Stimulated activated naive CD8-positive, alpha-beta T cell treated with anti-CD3 and anti-CD28 coated beads, Interleukin-15, Interleukin-2, amounts not matched to agents 100 ng/mL and 50 ng/mL, for 24 hours (primary cell): ENCODE measurements around the gene TTLL11.
"Not testable (repeated sequence)": the region's sequence is repeated elsewhere in the genome, so short reads cannot be mapped to it uniquely, and the experiment has no call there.

Experiments
- H3K27ac Mint-ChIP-seq: one replicate; pipeline ENCODE4 v1.8.0; 2021; ENCODE audit warnings: mild to moderate bottlenecking, mixed read lengths
- H3K27me3 Mint-ChIP-seq: one replicate; pipeline ENCODE4 v1.8.0; 2021; ENCODE audit warnings: mixed read lengths
- H3K36me3 Mint-ChIP-seq: one replicate; pipeline ENCODE4 v1.8.0; 2021; ENCODE audit warnings: low read depth, mixed read lengths
- H3K4me1 Mint-ChIP-seq: one replicate; pipeline ENCODE4 v1.8.0; 2021; ENCODE audit warnings: low read depth, mixed read lengths
- H3K4me3 Mint-ChIP-seq: one replicate; pipeline ENCODE4 v1.8.0; 2021; ENCODE audit warnings: mild to moderate bottlenecking, mixed read lengths
- H3K9me3 Mint-ChIP-seq: one replicate; pipeline ENCODE4 v1.8.0; 2021; ENCODE audit warnings: mixed read lengths

TTLL11 gene

DNA sequence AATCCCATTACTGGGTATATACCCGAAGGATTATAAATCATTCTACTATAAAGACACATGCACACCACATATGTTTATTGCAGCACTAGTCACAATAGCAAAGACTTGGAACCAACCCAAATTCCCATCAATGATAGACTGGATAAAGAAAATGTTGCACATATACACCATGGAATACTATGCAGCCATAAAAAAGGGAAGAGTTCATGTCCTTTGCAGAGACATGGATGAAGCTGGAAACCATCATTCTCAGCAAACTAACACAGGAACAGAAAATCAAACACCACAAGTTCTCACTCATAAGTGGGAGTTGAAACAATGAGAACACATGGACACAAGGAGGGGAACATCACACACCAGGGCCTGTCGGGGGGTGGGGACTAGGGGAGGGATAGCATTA lies 198.7 kb downstream of the TTLL11 start:
- not testable (repeated sequence) for H3K36me3 Mint-ChIP-seq, H3K27ac Mint-ChIP-seq, H3K9me3 Mint-ChIP-seq, H3K4me1 Mint-ChIP-seq, H3K4me3 Mint-ChIP-seq, H3K27me3 Mint-ChIP-seq

DNA sequence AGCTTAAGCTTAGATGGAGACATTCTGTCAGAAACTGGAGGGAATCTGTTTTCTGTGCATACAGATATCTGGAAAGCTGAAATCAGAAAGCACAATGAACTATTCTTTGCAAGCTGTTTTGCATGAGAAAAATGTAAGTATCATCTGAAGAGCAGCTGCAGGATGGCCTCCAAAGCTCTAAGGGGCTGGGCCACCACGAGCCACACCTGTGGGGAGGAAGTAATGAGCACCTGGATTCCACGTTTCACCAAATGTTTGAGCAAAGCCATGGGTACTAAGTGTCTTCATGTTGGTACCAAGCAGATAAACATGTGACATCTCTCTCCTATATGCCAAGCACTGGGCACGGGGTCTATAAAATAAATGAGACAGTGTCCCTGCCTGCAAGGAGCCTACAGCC lies 199.3 kb downstream of the TTLL11 start:
- Mint-ChIP-seq H3K4me3 (no peak overlapping the region), H3K4me1 (peaks cover 4% of the 10 kb centered on the region), H3K36me3 (no peaks in the 10 kb centered on the region), H3K9me3 (no peaks in the 10 kb centered on the region), H3K27me3 (no peaks in the 10 kb centered on the region), H3K27ac (no peak overlapping the region)

DNA sequence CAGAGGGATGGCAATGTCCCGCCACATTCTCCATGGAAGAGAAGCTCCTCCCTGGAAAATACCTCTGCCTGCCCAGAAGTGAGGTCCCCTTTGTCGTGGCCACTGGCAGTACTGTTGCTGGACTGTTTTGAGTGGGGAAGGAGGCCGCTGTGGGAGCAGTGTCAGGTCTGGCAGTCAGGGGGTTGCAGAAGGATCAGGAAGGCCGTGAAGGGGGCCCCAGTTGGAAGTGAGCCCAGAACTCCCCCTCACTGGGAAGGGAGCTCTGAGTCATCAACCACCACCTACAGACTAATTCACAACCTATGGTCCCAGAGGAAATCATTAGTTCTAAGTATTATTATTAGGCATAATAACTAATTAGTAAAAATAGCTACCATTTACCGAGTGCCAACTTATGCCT lies 200.4 kb downstream of the TTLL11 start:
- H3K27me3 Mint-ChIP-seq, result no peaks in the 10 kb centered on the region
- H3K9me3 Mint-ChIP-seq, result no peaks in the 10 kb centered on the region
- H3K4me3 Mint-ChIP-seq, result no peak overlapping the region
- H3K36me3 Mint-ChIP-seq, result no peaks in the 10 kb centered on the region
- H3K27ac Mint-ChIP-seq, result no peak overlapping the region
- peaks cover 4% of the 10 kb centered on the region for H3K4me1 Mint-ChIP-seq

DNA sequence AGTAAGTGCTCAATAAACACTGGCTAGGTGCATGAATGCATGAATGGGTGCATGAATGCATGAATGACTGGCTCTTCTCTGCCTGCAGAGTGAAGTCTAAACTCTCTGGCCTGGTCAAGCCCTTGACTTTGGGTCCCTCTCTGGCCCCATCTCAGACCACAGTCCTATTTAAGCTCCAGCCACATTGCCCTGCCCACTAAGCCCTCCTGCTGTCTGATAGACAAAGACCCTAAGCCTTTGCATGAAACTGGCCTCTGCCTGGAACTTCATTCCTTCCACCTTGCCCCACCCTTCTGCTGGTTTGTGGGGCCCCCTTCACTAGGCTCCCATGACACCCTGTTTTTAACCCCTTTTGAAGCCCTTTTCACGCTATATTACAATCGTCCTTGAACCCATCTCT lies 202.4 kb downstream of the TTLL11 start:
- Mint-ChIP-seq H3K36me3 (no peaks in the 10 kb centered on the region), H3K9me3 (no peaks in the 10 kb centered on the region), H3K27ac (no peak overlapping the region), H3K27me3 (no peaks in the 10 kb centered on the region), H3K4me3 (no peak overlapping the region), H3K4me1 (peaks cover 12% of the 10 kb centered on the region)

DNA sequence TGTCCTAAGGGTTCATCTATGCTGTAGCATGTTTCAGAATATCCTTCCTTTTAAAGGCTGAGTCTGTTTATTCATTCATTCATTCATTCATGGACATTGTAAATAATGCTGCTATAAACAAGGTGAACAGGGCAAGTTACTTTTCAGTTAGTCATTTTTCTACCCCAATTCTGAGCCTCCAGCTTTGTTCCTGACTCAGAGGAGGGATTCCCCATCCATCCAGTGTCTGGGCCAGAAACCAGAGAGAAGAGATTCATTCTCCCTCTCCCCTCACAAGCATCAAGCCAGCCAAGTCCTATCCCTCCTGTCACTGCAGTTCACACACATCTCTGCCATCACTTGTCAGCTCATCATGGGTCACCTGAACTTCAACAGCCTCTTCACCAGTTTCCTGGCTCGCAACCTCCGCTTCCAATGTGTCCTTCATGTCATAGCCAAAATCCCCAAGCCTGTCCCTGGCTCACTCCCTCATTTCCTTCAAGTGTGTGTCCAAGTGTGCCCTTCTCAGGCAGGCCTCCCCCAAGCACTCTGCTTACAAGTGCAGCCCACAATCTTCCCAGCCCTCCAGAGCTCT lies 203.0 kb downstream of the TTLL11 start:
- H3K4me1 Mint-ChIP-seq, result peaks cover 19% of the 10 kb centered on the region
- H3K9me3 Mint-ChIP-seq, result no peaks in the 10 kb centered on the region
- peak overlapping the region; percentile 23 for H3K27ac Mint-ChIP-seq
- H3K27me3 Mint-ChIP-seq, result no peaks in the 10 kb centered on the region
- H3K4me3 Mint-ChIP-seq, result no peak overlapping the region
- H3K36me3 Mint-ChIP-seq, result no peaks in the 10 kb centered on the region

DNA sequence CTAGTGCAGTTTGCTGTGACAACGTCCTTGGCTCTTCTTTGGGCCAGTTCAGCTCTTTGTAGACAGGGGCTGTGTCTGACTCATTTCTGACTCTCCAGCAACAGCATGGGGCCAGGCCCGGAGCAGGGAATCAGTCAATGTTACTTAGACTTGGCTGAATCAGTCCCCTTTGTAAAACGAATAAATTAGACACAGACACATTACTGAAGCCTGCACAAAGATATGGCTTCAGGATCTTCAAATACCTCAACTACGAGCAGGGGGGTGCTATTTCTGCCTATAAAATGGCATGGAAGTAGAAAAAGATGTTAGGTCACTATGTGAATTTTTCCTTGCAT lies 204.7 kb downstream of the TTLL11 start:
- H3K27me3 Mint-ChIP-seq, result no peaks in the 10 kb centered on the region
- H3K36me3 Mint-ChIP-seq, result no peaks in the 10 kb centered on the region
- H3K4me3 Mint-ChIP-seq, result no peak overlapping the region
- H3K4me1 Mint-ChIP-seq, result peaks cover 23% of the 10 kb centered on the region
- no peaks in the 10 kb centered on the region for H3K9me3 Mint-ChIP-seq
- H3K27ac Mint-ChIP-seq, result no peak overlapping the region

DNA sequence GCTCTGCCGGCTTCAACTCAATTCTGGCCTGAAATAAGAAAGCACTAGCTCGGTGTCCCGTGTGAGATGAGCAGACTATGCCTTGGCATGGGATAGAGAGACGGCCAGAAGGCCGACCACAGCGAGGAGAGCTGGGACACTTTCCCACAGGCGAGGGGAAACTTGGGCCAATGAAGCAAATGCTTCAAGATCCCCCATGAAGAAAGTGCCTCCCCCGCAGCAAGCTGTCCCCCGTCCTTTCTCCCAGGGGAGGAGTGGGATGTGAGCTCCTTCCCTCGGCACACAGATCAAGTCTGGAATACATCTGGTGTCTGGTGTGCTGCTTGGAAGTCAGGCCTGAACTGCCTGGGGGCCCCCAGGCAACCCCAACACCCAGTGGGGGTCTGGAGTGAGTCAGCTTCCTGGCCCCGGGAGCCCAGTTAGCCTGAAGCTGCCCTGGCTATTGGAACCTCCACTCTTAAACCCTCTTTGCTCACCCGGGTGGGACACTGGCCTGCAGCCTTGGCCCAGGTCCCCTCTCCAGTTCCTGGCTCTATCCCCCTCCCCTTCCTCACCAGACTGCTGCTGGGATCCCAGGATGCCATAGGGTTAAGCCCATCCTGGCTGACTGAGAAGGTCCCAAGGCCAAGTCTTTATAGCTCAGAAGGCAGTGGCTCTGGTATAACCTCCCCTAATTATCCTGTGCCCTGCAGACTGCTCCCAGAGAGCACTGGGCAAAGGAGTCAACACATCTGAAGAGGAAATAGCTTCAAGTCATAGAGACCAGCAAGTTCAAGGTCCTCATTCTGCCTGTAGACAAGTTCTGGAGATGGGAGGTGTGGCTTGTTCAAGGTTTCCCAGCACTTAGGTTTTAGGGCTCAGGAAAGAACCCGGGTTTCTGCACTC lies 205.3 kb downstream of the TTLL11 start:
- peaks cover 23% of the 10 kb centered on the region for H3K4me1 Mint-ChIP-seq
- H3K4me3 Mint-ChIP-seq, result no peak overlapping the region
- no peaks in the 10 kb centered on the region for H3K9me3 Mint-ChIP-seq
- H3K36me3 Mint-ChIP-seq, result no peaks in the 10 kb centered on the region
- H3K27me3 Mint-ChIP-seq, result no peaks in the 10 kb centered on the region
- H3K27ac Mint-ChIP-seq, result no peak overlapping the region

DNA sequence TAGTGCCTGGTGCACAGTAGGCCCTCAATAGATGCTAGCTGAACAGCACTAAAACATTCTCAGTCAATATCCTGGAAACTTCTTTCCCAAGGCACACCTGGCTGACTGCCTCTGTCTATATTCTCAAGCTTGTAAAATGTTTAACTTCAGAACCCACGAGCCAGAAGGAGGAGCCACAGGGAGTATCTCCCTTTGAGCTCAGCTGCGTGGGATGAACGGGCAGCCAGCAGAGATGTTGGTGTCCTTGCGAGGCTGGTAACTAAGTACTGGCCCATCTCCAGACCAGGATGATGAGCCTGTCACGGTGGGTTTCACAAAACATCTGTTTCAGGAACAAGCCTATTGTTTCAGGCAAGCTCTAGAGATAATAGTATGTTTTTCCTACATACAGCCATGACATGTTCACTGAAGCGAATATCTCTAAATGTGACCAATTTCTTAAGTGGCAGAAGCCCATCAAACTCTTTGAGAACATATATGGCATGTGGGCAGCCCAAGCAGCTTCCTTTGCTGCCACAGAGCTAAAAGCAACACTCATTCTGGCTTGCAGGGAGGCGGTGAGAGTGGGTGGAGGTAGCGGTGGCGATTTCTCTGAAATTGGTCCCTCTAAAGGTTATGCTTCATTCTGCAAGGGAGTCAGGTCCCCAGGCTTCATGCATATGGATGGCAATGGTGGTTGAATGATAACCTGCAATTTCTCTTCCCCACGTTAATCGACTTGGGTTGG lies 206.2 kb downstream of the TTLL11 start:
- Mint-ChIP-seq H3K36me3 (no peaks in the 10 kb centered on the region), H3K27ac (no peak overlapping the region), H3K27me3 (no peaks in the 10 kb centered on the region), H3K4me1 (peaks cover 23% of the 10 kb centered on the region), H3K4me3 (no peak overlapping the region), H3K9me3 (no peaks in the 10 kb centered on the region)

DNA sequence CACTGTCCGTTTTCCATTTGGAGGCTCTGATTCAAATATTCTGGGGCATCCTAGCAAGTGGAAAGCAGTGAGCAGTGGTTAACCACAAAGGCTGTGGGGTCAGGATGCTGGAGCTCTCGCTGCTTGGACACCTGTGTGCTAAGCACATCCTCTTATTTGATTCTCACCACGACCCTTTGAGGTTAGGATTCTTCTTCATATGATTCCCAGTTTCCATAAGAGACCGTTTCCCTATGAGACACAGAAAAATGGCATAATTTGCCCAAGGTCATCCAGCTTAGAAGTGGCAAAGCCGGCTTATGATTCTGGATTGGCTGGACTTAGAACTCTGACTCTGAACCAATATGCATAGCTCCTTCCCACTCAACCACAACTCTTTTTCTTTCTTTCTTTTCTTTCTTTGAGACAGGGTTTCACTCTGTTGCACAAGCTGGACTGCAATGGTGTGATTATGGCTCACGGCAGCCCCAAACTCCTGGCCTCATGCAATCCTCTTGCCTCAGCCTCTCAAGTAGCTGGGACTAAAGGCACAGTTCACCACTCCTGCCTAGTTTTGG lies 207.7 kb downstream of the TTLL11 start:
- no peaks in the 10 kb centered on the region for H3K36me3 Mint-ChIP-seq
- H3K9me3 Mint-ChIP-seq, result no peaks in the 10 kb centered on the region
- H3K4me3 Mint-ChIP-seq, result no peak overlapping the region
- H3K27ac Mint-ChIP-seq, result no peak overlapping the region
- peaks cover 23% of the 10 kb centered on the region for H3K4me1 Mint-ChIP-seq
- H3K27me3 Mint-ChIP-seq, result no peaks in the 10 kb centered on the region

DNA sequence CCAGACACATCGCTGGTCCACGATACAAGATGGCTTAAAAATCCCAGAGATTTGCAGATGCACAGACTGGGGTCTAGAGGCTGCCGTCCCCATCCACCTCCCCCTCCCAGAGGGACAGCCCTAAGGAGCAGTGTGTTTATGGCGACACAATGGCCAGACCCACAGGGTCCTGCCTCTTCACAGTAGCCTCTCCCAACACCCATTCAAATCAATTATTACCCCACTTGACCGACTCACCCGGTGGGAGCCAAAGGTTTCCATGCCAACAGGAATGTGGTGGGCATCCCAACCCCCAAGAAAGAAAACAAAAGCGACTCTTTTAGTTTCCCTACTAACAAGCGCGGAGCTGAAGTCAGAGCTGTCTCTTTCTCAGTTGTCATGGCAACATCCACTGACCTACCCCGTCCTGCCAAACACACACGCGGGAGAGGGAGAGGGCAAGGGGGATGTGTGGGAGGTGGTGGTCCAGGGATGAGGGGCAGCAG lies 209.0 kb downstream of the TTLL11 start:
- H3K27me3 Mint-ChIP-seq, result no peaks in the 10 kb centered on the region
- no peak overlapping the region for H3K4me3 Mint-ChIP-seq
- peaks cover 20% of the 10 kb centered on the region for H3K4me1 Mint-ChIP-seq
- H3K36me3 Mint-ChIP-seq, result no peaks in the 10 kb centered on the region
- no peak overlapping the region for H3K27ac Mint-ChIP-seq
- H3K9me3 Mint-ChIP-seq, result no peaks in the 10 kb centered on the region

DNA sequence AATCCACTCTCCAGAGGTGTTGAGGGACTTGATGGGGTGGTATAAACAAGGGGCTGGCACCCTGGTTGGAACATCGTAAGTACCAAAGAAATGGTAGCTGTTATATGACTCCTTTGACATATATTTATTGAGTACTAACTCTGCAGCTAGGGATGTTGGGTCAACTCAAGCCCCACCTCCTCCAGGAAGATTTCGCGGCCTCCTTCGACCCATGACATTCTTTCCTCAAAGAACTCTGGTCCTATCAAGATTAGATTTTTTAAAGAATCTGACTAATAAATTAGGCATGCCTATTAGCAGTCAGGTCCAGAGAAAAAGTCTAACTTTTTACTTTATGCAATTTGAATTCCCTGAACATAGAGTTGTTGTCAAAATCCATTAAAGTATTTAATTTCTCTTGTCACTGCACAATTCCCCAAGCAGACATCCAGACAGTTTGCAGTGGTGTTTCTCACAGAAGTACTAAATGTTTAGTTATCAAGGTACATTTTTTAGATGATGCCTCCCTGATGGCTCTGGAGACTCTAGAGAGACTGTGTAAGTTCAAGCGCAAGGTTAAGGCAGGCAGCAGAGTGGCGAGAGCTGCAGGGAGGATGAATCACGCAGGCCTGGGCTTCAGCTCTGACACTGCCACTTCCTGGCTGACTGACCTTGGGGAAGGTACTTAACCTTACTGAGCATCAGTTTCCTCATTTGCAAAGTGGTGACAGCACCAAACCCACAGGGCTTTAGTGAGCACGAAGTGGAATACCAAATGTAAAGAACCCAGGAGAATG lies 209.6 kb downstream of the TTLL11 start:
- Mint-ChIP-seq H3K4me3 (no peak overlapping the region), H3K27ac (no peak overlapping the region), H3K27me3 (no peaks in the 10 kb centered on the region)

DNA sequence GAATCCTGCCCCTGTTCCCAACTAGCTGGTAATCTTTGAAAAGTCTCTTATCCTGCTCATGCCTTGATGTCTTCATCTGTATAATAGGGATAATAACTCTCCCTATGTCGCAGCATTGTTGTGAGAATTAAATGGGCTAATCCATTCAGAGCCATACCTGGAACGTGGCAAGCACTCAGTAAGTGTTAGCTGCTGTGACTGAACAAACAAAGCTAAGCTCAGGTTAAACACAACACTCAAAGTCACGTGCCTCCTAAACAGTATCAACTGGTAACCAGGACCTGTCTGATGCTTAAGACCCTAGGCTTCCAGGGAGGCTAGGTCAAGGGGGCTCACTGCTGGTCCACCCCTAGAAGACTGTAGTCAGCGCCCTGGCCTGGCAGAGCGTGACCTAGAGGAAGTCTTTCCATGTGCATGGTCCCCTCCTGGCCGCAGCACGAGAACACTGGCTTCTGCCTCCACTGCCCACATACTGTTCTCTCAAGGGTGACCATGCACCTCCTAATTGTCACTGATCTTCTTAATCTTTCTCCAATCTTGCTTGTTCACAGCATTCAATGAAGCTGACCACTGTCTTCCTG lies 211.1 kb downstream of the TTLL11 start:
- no peak overlapping the region for H3K27ac Mint-ChIP-seq
- no peaks in the 10 kb centered on the region for H3K27me3 Mint-ChIP-seq
- no peaks in the 10 kb centered on the region for H3K9me3 Mint-ChIP-seq

More for the DNA sequence above, 209.6 kb downstream of the TTLL11 start:
- H3K9me3 Mint-ChIP-seq, result no peaks in the 10 kb centered on the region
- H3K4me1 Mint-ChIP-seq, result peaks cover 20% of the 10 kb centered on the region
- no peaks in the 10 kb centered on the region for H3K36me3 Mint-ChIP-seq

DNA sequence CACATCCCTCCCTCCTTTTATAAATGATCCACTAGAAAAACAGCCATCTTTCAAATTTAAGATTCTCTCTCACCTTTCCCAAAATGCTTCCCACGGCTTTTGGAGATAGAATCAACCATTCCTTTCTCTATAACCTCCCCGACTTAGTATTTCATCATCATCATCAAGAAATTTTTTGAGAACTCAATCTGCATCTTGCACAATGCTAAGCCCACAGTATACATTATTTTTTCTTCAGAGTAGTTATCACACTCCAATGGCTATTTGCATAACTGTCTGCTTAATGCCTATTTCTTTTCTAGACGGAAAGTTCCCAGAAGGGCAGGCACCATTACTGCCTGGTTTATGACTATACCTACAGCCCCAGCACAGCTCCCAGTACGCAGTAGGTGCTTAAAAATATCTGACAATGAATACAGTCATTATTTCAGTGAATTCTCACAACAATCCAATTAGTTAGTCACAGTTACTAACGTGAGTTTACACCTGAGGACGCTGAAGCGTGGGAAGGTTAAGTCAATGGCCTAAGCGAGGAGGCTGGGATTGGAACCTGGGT lies 212.7 kb downstream of the TTLL11 start:
- Mint-ChIP-seq H3K9me3 (no peaks in the 10 kb centered on the region), H3K4me3 (no peak overlapping the region), H3K36me3 (no peaks in the 10 kb centered on the region), H3K27me3 (no peaks in the 10 kb centered on the region), H3K4me1 (peaks cover 8% of the 10 kb centered on the region), H3K27ac (no peak overlapping the region)

More for the DNA sequence above, 211.1 kb downstream of the TTLL11 start:
- Mint-ChIP-seq H3K4me1 (peaks cover 15% of the 10 kb centered on the region), H3K4me3 (no peak overlapping the region), H3K36me3 (no peaks in the 10 kb centered on the region)

DNA sequence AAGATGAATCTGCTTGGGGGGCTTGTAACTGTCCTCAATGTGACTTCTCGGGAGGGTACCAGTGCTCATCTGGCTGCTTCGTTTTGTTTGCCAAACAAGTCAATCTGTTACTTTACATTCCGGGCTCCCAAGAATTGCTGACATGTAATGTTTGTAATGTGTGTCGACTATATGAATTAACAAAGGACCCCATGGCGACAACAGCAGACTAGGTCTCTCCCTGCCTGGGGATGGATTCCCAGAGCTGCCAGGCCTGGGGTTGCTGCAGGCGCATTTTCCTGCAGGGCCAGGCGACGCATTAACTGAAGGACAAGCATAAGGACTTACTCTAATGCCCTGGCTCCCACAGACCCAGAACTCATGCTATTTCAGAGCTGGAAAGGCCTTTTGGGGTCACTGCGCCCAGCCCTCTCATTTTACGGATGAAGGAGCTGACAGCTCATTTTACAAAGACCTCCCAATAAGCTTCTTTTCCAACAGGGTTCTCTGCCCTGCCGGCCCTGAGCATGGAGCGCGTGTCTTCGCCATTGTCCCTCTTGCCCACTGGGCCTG lies 214.8 kb downstream of the TTLL11 start:
- no peak overlapping the region for H3K27ac Mint-ChIP-seq
- no peaks in the 10 kb centered on the region for H3K9me3 Mint-ChIP-seq
- no peak overlapping the region for H3K4me3 Mint-ChIP-seq
- no peaks in the 10 kb centered on the region for H3K4me1 Mint-ChIP-seq
- H3K36me3 Mint-ChIP-seq, result no peaks in the 10 kb centered on the region
- H3K27me3 Mint-ChIP-seq, result no peaks in the 10 kb centered on the region
